Measurements from ENCODE around the gene B4GALT7.

Gene B4GALT7

GRCh38 chr5:177610131-177610769 is 10.3 kb downstream of the B4GALT7 start:
- Histone ChIP-seq H3K9ac (no peak overlapping the region), H3K36me3 (ENCODE audit: control insufficient read depth, insufficient read depth, low read length) (no peaks in the 10 kb centered on the region), H2AFZ (no peak overlapping the region), H3K4me2 (ENCODE audit: low read length) (no peak overlapping the region), H3K27ac (no peak overlapping the region), H3K9me3 (ENCODE audit: control insufficient read depth, low read length) (no peaks in the 10 kb centered on the region), H3K4me1 (peaks cover 3% of the 10 kb centered on the region), H3K27me3 (ENCODE audit: control insufficient read depth, insufficient read depth, low read length) (no peaks in the 10 kb centered on the region), H3K79me2 (no peaks in the 10 kb centered on the region), H3K4me3 (ENCODE audit: low read depth, low read length) (no peak overlapping the region)
- no peak for TF ChIP-seq CTCF (IDR thresholded peaks at IDR 0.05)

- Histone ChIP-seq H3K9me3 (ENCODE audit: control insufficient read depth, low read length) (no peaks in the 10 kb centered on the region), H3K9ac (no peak overlapping the region), H3K27me3 (ENCODE audit: control insufficient read depth, insufficient read depth, low read length) (no peaks in the 10 kb centered on the region), H3K36me3 (ENCODE audit: control insufficient read depth, insufficient read depth, low read length) (no peaks in the 10 kb centered on the region), H3K27ac (no peak overlapping the region), H3K4me2 (ENCODE audit: low read length) (no peak overlapping the region), H2AFZ (no peak overlapping the region), H3K79me2 (no peaks in the 10 kb centered on the region), H3K4me1 (peaks cover 3% of the 10 kb centered on the region), H3K4me3 (ENCODE audit: low read depth, low read length) (no peak overlapping the region)
- no peak for TF ChIP-seq CTCF (IDR thresholded peaks at IDR 0.05)
These were observed 11.0 kb downstream of the B4GALT7 start for GRCh38 chr5:177610770-177611445.

- H3K79me2 ChIP-seq, result no peaks in the 10 kb centered on the region
- H3K4me3 ChIP-seq (ENCODE audit: low read depth, low read length), result no peak overlapping the region
- no peak overlapping the region for H3K9ac ChIP-seq
- peaks cover 3% of the 10 kb centered on the region for H3K4me1 ChIP-seq
- no peak for TF ChIP-seq CTCF (IDR thresholded peaks at IDR 0.05)
- no peaks in the 10 kb centered on the region for H3K36me3 ChIP-seq (ENCODE audit: control insufficient read depth, insufficient read depth, low read length)
- no peak overlapping the region for H2AFZ ChIP-seq
- H3K4me2 ChIP-seq (ENCODE audit: low read length), result no peak overlapping the region
- no peaks in the 10 kb centered on the region for H3K9me3 ChIP-seq (ENCODE audit: control insufficient read depth, low read length)
- no peak overlapping the region for H3K27ac ChIP-seq
- no peaks in the 10 kb centered on the region for H3K27me3 ChIP-seq (ENCODE audit: control insufficient read depth, insufficient read depth, low read length)
These were observed 11.7 kb downstream of the B4GALT7 start for GRCh38 chr5:177611446-177612214.

GRCh38 chr5:177612215-177612673 is 12.3 kb downstream of the B4GALT7 start:
- Histone ChIP-seq H3K4me2 (ENCODE audit: low read length) (no peak overlapping the region), H3K79me2 (no peaks in the 10 kb centered on the region), H3K27me3 (ENCODE audit: control insufficient read depth, insufficient read depth, low read length) (no peaks in the 10 kb centered on the region), H2AFZ (no peak overlapping the region), H3K36me3 (ENCODE audit: control insufficient read depth, insufficient read depth, low read length) (no peaks in the 10 kb centered on the region), H3K9me3 (ENCODE audit: control insufficient read depth, low read length) (no peaks in the 10 kb centered on the region), H3K4me3 (ENCODE audit: low read depth, low read length) (no peak overlapping the region), H3K4me1 (peaks cover 1% of the 10 kb centered on the region), H3K9ac (no peak overlapping the region), H3K27ac (no peak overlapping the region)
- no peak for TF ChIP-seq CTCF (IDR thresholded peaks at IDR 0.05)
